HG03064 (cell line): Measurements from ENCODE around the gene ABLIM1.

Experiments used
- ATAC-seq: cut with Tn5 transposase; IDR thresholded peaks from one replicate; pipeline ENCODE4 v1.9.1; 2021; ENCODE audit warnings: low read depth; ENCODE audit not compliant: unreplicated experiment

Gene ABLIM1

DNA sequence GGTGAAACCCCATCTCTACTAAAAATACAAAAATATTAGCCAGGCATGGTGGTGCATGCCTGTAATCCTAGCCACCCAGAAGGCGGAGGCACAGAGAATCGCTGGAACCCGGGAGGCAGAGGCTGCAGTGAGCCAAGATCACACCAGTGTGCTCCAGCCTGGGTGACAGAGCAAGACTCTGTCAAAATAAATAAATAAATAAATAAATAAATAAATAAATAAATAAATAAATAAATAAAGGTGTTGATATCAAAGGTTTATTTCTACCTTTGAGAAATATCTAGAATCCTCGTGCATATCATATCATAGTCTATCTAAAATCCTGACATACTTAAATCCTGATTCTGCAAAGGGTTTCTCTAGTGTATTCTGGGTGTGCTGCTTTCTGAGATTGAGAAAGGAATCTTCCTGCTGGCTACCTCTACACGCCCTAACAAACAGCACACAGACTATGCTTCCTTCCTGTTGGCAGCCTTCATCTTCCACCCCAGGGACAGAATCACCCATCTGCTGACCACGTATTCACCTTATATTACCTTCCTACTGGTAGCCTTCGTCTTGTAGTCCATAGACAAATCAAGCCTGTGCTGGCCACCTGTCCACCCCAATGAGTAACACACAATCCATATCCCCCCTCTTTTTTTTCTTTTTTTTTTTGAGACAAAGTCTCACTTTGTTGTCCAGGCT lies 8.7 kb downstream of the ABLIM1 start:
- no peak for ATAC-seq

DNA sequence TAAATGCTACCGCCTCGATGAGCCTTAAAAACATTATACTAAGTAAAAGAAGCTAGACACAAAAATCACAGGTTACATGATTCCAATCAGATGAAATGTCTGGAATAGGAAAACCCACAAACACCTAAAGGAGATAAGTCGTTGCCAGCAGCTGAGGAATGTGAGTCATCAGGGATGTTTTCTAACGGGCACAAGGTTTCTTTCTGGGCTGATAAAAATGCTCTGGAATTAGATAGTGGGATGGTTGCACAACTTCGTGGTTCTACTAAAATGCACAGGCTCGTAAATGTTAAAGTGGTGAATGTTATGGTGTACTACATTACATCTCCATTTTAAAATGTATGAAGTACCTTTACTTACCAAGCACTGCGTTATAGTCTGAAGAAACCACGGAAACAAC lies 9.7 kb downstream of the ABLIM1 start:
- no peak for ATAC-seq

DNA sequence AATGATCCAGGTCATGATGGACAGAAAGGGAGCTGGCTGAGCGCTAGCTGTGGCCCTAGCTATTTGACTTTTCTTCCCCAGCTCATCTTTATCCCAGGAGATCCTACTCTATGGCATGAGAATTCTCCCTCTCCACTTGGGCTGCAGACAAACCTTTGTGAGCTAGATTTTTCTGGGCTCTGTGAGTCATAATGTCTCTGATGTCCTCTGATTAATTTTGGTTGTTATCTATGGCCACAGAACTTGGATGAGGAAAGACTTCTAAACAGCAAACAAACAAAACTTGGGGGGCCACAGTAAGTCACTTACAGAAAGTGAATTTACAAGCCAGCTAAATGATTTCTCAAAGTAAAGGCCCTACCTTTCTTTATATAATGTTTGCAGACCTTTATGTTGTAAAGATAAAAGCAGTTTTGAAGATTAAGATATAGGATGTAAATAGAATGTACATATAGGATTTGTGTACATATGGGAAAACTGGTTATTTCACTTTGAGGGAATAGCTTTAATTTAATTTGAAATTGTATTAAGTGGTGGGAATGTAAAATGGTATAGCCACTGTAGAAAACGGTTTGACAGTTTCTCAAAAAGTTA lies 10.4 kb downstream of the ABLIM1 start:
- ATAC-seq: no peak

DNA sequence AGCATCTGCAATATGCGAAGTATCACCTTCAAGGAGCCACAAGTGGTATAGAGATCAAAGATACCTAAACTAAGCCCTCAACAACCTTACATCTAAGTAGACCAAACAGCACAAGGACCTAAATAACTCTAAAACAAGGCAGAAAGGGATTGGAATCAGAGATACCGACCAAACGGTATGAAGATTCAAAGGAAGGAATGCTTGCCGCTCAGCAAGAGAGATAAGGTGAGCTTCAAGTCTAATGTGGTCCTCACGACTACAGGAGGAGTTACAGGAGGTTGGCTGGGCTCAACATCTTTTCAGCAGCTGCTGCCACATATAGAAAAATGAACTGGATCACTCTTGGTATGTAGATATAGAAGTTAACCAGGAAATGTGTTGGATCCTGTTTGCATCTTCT lies 11.6 kb downstream of the ABLIM1 start:
- ATAC-seq: no peak

DNA sequence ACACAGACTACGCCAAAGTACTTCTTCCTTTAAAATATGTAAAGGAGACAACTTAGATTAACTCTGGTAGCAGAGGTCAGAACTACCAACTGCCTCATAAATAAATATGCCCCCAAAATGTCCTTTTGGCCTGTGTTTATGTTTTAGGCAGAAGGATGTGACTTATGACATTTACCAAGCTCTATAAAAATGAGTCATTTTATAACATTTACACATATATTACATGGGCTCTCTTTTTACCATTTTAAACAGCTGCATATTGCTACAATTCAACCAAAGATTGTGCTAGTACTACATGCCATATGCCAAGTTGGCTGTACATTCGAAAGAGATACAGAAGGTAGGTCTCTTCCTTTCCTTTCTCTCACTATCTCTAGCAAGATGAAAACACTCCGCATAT lies 12.4 kb downstream of the ABLIM1 start:
- ATAC-seq: no peak

DNA sequence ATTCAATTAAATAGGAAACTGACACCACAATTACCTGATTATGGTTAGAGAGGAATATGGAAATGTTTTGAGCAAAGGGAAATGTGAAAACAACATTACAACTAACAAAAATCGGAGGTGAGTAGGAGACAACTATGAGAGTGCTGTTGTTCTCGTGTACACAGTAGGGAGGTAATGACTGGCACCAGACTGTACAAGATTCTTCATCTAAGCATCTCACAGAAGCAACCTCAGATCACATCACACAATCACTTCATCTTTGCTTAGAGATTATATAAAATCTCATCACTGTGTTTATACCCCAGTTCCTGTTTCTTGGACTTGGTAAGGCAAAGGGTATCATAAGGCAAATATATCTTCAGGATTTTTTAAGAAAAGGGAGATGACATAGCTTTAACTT lies 14.9 kb downstream of the ABLIM1 start:
- no peak for ATAC-seq

DNA sequence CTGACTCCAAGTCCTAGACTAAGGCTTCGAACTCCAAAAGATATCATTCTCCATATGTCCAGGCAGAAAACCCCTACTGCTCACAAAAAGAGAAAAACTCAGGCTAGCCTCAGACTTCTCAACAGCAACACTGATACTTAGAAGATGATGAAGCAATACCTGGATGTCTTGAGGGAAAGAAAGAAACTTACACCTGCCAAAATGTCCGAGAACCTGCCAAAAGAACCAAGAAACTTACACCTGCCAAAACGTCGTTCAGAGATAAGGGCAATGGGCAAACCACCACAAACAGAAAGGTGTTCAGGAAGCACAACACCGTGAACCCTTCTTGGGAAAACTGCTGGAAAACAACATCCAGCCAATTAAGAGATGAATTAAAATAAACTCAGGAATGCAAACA lies 15.3 kb downstream of the ABLIM1 start:
- ATAC-seq: no peak

DNA sequence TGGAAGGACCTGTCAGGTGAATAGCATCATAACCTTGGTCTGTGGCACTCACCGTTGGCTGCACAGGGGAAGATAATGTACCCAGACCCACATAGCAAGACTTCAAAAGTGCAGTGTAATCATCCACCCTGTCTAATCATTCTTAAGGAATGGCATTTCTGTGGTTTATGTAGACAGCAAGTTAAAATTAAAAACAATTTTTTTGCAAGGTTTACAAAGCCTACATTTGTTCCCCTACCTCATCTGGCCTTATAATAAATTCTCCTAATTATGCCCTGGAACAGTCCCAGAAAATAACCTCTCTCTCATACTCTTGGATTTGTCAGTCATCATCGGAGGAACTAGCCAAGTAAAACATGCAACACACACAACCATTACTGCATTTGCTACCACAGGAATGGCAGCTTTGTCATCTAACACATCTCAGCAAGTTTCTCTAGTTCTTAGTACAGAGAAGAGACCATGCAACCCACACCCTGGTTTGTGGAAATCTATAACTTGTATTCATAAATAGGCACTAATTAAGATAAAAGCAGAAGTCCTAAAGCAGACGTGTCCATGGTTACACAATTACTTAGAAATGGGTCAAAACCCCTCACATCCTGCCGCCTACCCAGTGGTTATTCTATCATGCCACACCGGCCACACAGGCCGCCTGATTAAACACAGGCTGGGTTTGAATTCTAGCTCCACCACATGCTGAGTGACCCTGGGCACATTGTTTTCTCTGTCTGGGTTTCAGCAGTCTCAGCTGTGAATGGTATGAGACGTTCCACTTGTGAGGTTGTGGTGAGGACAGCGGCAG lies 19.1 kb downstream of the ABLIM1 start:
- no peak for ATAC-seq

DNA sequence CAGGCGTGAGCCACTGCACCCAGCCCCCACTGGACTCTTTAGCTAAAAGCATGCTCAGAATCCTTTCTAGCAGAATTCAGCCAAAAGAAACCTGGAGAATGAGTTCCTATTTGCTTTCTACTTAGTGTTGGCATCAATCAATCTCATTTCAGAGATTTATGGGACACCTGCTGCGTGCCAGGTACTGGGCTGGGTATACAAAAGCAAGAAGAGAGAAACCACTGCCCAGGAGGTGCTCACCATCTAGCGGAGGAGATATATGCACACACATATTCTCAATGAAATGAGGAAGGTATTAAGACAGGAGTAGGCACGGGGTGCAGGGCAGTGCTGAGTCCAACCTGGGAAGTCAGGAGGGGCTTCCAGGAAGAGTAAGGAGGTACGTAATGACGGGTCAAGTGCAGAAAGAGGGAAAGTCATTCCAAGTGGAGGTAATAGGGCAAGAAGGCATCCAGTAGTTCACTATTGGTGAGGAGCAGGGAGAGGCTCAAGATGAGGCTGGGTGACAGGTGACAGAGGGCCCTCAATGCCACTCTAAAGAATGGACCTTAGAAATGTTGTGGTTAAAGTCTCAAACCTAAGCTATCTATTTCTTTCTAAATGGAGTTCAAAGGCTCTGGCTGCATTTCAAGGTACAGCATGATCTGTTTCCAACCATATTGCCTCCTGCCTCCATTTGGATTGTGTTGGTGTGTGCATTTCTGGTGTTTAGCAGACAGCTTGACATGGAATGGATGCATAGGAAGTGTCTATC lies 22.1 kb downstream of the ABLIM1 start:
- no peak for ATAC-seq

DNA sequence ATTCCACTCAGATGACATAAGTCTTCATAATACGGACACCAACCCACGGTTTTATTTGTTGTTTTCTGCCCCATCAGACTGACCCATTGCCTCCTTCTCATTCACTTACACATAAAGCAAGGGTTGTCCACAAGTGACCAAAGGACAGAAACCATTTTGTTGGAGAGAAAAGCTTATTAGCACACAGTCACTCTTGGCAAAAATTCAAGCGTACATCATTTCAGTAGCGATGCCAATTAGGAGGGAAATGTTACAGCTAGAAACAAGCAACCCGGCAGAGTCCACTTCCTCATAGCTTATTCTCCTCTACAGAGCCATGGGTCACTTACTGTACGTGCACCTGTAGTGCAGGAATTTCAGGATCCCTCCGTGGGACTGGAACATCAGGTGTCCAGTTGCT lies 23.0 kb downstream of the ABLIM1 start:
- ATAC-seq: no peak

DNA sequence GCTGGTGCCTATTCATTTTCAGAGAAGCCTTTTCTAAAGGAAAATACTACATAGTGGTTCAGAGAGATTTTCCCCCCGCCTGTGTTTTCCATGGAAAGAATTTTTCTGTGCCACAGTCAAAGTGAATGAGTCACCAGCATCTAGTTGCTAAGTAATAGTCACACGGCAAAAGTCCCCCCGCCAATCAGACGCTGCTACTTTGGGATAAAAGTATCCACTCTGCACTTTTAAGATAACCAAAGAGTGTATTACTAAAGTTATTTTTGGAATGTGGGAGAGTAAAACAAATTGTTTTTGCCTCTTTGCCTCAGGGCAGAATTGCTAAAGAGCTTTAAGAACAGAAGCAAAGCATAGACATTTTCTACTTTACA lies 23.5 kb downstream of the ABLIM1 start:
- ATAC-seq: no peak

DNA sequence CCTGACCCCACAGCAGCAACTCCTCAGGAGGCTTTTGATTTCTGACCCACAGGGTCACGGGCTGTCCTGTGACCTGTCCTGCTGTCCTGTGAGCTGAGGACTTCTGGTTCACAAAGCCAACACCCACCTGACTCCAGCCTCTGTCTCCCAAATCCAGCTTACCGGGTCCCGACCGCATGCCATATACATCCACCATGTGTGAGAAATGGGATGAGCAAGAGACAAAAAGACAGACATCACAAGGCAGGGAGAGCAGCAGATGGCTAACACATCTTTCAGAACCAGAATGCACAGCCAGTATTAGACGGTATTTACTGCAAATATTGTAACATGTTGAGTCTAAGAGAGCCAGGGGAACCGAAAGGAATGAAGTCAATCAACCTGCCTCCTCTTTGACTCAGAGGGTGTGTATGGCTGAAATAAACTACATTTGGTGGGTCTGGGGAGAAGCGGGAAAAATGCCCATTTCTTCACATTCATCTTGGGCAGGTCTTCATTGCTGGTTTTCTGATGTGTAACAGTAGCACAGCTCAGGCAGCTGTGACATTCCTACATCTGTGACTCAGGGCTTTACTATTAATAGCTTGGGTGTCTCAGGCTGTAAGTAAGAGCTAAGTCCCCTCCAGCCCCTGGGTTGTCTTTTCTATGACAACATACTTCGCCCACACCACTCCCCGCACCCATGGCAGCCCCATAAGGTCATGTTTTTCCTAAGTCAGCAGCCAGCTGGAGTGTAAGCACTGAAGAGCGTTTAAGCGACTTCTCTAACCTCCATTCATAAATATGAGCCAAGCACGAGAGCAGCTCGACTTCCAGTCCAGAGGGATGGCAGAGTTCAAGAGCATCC lies 25.0 kb downstream of the ABLIM1 start:
- no peak for ATAC-seq

DNA sequence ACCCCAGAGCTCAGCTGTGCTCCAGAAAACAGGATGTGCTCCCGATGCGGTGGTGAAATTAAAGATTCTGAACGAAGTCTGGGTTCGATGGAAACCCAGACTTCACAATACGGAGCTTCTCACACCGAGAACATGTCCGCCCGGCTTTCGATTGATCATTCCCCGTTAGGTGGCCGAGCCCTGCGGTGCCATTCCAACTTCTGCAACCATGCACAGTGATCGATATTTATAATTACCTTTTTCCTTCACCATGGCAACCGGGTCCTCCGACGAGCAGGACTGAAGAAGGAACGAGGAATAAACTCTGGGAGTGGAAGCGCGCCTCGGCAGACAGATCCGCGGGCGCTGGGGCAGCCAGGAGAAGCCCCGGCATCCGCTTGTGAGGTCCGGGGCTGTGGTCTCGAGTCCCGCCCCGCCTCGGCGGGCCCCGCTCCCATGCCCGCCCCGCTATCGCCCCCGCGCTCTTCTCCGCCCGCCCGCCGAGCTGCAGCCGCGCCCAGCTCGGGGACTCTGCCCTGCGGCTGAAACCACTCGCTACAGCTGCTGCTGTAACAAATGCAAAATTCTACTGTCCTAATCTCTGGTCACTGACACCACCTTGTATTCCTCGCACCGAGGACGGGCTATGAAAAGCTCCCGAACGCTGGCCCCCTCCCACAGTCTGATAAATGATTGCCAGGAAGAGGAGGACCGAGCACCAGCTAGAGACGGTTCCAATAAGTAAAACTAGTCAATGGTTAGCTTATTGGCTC lies 26.2 kb downstream of the ABLIM1 start:
- peak; percentile 51 for ATAC-seq

DNA sequence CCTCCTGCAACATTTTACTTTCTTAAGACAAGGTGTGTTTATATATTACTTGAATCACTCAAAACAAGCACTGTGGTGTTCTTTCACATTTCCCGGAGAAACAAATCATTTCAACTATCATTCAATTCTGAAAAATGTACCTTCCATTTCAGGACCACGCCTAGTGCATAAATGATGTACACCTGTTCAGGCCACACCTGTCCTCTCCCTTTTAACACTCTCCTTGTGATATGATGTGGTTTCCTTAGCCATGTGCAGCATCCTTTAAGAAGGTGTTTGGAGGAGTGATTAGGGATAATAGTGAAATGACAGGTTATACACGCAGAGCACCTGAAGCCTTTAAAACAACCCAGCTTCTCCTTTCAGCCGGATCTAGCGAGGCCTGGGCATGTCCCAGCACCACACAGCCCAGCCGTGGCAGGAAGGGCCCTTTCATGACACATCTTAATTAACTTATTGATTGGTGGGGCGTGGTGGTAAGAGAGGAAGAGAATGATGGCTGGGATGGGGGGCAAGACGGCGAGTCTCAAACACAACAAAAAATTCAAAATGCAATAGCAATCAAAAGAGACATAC lies 26.9 kb downstream of the ABLIM1 start:
- no peak for ATAC-seq

DNA sequence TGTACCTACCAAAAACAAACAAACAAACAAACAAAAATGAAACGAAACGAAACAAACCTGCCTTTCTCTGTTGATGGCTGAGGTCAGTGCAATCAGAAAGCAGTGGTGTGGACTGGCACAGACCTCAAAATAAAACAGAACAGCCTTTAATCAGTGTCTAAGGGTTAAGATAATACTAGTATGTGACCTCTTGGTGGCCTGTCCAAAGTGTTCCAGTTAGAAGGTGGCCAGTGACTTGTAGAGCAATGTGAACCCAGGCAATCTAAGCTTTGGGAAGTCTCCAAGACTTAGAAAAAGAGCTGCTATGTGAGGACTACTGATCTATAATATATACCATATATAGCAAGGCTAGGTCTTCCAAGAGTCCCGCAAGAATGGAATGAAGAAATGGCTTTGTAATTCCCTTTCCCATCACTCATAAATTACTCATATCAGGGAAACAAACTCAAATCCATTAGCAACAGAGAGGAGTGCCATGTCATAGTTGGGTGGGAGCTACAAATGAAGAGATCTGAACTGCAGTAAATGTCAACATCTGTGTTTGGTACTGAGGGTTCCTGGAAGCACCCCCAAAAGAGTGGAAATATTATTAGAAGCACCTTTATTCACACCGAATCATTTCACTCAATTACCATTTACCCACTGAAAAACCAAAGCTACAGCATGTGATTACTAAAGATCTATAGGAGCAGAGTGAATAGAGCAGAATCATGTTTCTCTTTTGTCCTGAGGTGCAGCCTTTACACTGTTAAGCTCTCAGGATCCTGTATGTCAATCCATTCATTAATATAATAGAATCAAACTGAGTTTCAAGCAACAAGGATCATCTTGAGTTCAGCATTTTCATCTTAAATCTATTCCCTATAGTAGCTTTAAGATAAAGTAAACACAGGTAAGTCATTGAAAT lies 28.0 kb downstream of the ABLIM1 start:
- ATAC-seq: no peak

DNA sequence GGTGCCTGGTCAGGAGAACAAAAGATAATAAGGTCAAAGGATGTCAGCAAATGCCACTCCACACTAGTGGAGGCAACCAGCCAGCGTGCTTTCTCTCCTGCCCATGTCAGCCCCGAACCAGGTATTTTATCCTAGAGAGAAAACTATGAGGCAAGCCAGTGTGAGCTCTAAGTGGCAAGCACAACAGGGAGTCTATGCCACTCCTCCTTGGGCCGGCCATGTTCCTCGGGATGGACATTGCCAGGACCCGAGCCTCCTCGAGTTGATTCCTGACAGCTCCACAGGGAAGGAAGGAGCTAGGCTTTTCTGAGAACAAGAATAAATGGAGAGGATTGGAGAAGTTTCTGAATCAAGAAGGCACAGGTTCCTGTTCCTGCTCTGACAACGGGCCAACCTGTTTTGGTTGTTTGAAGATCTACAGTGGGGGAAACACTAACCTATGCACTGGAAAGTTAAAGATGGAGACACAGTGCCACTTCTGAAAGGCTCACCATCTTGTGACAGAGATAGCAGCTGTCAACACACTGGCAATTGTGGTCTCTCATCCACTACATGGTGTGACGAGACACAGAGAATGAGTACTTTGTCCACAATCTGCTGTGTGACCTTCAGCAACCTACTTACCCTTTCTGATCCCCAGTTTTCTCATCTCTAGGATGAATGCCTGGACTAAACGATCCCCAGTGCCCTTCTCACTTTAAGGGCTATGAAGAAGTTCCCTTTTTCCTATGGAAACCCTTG lies 28.8 kb downstream of the ABLIM1 start:
- ATAC-seq: no peak

DNA sequence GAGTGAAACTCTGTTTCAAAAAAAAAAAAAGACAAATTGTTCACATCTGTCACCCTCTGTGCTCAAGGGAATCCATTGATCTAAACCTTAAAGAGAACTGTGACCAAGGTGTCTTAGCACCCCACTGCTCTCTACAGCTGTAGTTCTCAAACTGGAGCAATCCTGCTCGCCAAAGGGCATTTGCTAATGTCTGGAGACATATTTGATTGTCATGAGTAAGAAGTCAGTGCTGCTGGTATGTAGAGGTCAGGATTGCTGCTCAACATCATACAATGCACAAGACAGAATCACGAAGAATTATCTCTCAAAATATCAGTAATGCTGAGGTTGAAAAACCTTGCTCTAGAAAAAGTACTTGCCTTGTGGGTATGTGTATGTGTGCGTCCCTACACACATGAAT lies 30.0 kb downstream of the ABLIM1 start:
- no peak for ATAC-seq

DNA sequence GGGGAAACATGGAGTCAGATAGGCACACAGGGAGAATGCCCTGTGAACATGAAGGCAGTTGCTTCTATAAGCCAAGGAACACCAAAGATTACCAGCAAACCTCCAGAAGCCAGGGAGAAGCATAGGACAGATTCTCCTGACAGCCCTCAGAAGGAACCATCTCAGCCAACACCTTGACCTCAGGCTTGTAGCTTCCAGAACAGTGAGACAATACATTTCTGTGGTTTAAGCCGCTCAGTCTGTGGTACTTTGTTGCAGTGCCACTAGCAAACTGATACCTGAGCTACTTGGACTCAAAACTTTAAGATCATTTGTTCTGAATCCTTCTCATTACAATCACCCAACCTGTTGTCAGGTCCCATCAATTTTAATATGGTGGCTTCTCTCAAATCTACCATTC lies 31.2 kb downstream of the ABLIM1 start:
- ATAC-seq: no peak
